ENCODE results near the gene MOB3B. TPM values are rescaled to one million over a fixed set of nuclear protein-coding genes. Genes with fewer than 3 reads are reported as not detected.

MOB3B gene
- not detected in 2 replicates for total RNA-seq

GRCh38 chr9:27529316-27530278, at the start of gene MOB3B:
MOB3B (minus strand) TSS chr9:27529814; CDS start chr9:27455550, 74,264 bp downstream.

GRCh38 chr9:27572918-27573633, 43.5 kb upstream of the MOB3B start, which contains the start of gene C9orf72:
C9orf72 (minus strand) TSS chr9:27573481; CDS start chr9:27567120, 6,361 bp downstream.

GRCh38 chr9:27524236-27524635, 5.4 kb downstream of the MOB3B start, which contains the start of gene IFNK:
IFNK (plus strand) TSS chr9:27524290; CDS start chr9:27524337, 47 bp downstream.

GRCh38 chr9:27297050-27297449, 232.6 kb downstream of the MOB3B start, which contains the start of gene EQTN:
EQTN (minus strand) TSS chr9:27297150; CDS start chr9:27297055, 95 bp downstream.

Other genes with a start within 250 kb of the MOB3B start
- not detected in 2 replicates for gene EQTN, start 232.7 kb downstream of the MOB3B start, total RNA-seq
- gene IFNK, start 5.5 kb downstream of the MOB3B start, total RNA-seq, result not detected in 2 replicates
- gene C9orf72, start 43.7 kb upstream of the MOB3B start, total RNA-seq, result 8.4 and 13.1 TPM in 2 replicates

Data from epithelial cell of umbilical artery (primary cell).